DLD1 (cell line): Measurements from ENCODE around the gene MRPS7.

Experiments
- in situ Hi-C: cut with HindIII; loops from 2 replicates; pipeline ENCODE4 v1.10.0; 2017; ENCODE audit warnings: low sequenced_read_pairs

The MRPS7 gene

DNA sequence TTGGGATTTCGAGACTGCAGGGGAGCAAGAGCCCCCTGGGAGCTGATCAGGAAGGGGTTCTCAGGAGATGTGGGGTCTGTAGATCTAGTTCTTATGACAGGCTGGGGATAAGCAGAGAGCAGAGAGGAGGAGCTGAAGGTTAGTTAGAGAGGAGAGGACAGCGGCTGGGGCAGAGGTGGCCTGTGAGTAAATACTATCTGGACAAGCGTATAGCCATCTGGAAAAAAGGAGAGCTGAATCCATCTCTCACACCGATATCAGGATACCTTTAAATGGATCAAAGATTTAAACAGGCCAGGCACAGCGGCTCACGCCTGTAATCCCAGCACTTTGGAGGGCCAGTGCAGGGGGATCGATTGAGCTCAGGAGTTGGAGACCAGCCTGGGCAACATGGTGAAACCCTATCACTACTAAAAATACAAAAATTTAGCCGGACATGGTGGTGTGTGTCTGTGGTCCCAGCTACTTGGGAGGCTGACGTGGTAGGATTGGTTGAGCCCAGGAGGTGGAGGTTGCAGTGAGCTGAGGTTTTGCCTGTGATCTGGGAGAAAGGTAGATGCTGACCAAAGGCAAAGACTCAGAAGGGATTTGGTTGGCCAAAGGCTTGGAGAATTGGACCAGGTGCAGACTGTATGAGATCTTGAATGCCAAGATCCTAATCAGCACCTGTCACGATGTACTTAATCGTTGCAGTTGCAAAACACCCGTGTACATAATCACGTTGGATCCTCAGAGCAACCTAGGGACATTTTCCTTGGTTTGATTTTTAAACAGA is 46.5 kb downstream of the MRPS7 start:
- in situ Hi-C loops = no loop called here

- in situ Hi-C loops = no loop called here
These were observed 47.3 kb downstream of the MRPS7 start for GRCh38 chr17:75308732-75309629.

DNA sequence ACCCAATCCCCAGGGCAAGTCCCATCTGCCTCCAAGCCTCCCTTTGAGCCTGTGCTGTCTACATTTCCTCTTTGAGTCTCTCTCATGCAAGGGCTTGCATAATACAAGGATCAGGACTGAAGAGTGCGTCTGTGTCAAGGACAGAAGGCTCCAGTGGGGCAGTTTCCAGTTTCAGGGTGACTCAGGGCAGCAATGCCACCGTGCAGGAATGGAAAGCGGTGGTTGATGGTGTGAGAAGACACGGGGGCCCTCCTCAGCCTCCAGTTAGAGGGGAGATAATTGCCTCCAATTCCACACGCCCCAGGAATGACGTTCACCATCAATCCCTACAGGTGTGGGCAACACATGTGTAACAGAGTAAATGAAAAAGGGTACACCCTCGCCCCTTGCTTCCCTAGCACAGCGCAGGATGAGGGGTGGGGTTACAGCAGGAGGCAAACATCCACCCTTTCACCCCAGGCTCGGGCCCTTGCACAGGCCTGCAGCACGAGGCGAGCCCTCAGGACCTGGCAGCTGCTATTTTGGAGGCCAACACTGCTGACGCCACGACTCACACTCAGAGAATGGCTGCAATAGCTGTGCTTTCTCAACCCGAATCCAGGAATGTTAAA is 52.4 kb downstream of the MRPS7 start:
- in situ Hi-C loops = no loop called here

DNA sequence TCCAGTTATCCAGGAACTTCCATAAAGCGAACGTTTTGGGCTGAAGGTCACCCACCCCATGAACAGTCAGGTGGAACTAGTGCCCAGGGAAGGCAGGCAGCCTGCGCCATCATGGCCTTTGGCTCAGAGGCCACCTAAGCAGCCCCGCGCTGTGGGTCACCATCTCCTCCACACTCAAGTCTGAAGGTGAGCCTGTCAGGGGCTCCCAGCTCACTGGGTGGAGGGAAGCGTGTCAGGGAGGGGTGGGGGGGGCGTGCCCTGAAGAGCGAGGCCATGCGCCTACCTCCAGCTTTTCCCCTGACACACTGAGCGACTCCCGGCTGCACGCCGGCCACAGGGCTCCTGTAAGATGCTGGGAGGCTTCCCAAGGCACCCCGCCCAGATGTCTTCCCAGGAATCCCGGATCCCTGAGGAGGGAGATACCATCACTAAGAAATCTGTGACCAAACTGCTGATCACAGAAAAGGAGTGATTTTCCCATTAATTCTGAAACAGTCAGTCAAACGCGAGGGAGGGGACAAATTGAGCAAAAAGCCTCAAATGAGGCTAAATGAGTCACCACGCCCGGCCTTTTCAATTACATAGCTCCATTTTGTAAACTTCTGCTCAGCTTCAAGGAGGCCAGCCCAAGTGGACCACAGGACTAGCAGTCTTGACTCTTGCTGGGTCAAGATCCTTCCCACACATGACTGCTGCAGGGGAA is 54.0 kb downstream of the MRPS7 start:
- in situ Hi-C loops = no loop called here
